Suprapubic skin (tissue), 4 donors: ENCODE results near the gene ALDH3B1. TPM values are rescaled to one million over a fixed set of nuclear protein-coding genes. Genes with fewer than 3 reads are reported as not detected.

ENCODE experiments used
- DNase-seq, 2 donors: peaks; one replicate each; pipeline ENCODE4 v3.0.0-alpha.2; 2019; ENCODE audit warnings: low spot score in 2 of 2
- H3K27ac ChIP-seq: fragments of 200-600 bp; sonication (generic); one replicate; pipeline ENCODE4 v1.5.1; 2019
- H3K27me3 ChIP-seq: fragments of 200-600 bp; sonication (generic); one replicate; pipeline ENCODE4 v1.5.1; 2019
- H3K36me3 ChIP-seq: fragments of 200-600 bp; sonication (generic); one replicate; pipeline ENCODE4 v1.5.1; 2019
- H3K4me1 ChIP-seq: fragments of 200-600 bp; sonication (generic); one replicate; pipeline ENCODE4 v1.5.1; 2019
- H3K4me3 ChIP-seq: fragments of 200-600 bp; sonication (generic); one replicate; pipeline ENCODE4 v1.5.1; 2019; ENCODE audit warnings: mild to moderate bottlenecking
- H3K9me3 ChIP-seq: fragments of 200-600 bp; sonication (generic); one replicate; pipeline ENCODE4 v1.5.1; 2019
- EP300 ChIP-seq: sonication (generic); formaldehyde crosslinking; IDR thresholded peaks from one replicate; pipeline ENCODE4 v1.6.1; 2017; ENCODE audit warnings: antibody characterized with exemption
- POLR2A ChIP-seq, 2 donors: fragments of 450-650 bp; IDR thresholded peaks; one replicate each; pipeline ENCODE4 v1.6.1; 2017; ENCODE audit warnings: antibody characterized with exemption in 2 of 2, mild to moderate bottlenecking in 2 of 2, moderate library complexity in 2 of 2
- POLR2AphosphoS5 ChIP-seq, 3 donors: sonication (generic); formaldehyde crosslinking; IDR thresholded peaks; one replicate each; pipeline ENCODE4 v1.6.1; 2017; ENCODE audit warnings: antibody characterized with exemption in 3 of 3
- WGBS: methylation state at CpG from one replicate; pipeline ENCODE4 v1.1.5; 2018; 5-methylcytosine and 5-hydroxymethylcytosine counted together
- total RNA-seq, 4 donors: library from RNA; depleted of rRNA; stranded (reverse); fragments of >200 nt; gene quantifications; one replicate each; pipeline ENCODE4 v1.1.0, GENCODE V29; 2016
- TF ChIP-seq, protein P1 (sequence below), 2 donors: fragments of 200-600 bp in 1 of 2; fragments of 450-650 bp in 1 of 2; sonication (generic) in 1 of 2; IDR thresholded peaks; one replicate each; pipeline ENCODE4 v1.5.1; 2016 to 2019; ENCODE audit warnings: antibody characterized with exemption in 2 of 2, mild to moderate bottlenecking in 1 of 2, moderate library complexity in 1 of 2

ALDH3B1 gene
- total RNA-seq, 4 donors from 2014 or later = 3.2 to 6.4 (median 5.9) TPM

DNA sequence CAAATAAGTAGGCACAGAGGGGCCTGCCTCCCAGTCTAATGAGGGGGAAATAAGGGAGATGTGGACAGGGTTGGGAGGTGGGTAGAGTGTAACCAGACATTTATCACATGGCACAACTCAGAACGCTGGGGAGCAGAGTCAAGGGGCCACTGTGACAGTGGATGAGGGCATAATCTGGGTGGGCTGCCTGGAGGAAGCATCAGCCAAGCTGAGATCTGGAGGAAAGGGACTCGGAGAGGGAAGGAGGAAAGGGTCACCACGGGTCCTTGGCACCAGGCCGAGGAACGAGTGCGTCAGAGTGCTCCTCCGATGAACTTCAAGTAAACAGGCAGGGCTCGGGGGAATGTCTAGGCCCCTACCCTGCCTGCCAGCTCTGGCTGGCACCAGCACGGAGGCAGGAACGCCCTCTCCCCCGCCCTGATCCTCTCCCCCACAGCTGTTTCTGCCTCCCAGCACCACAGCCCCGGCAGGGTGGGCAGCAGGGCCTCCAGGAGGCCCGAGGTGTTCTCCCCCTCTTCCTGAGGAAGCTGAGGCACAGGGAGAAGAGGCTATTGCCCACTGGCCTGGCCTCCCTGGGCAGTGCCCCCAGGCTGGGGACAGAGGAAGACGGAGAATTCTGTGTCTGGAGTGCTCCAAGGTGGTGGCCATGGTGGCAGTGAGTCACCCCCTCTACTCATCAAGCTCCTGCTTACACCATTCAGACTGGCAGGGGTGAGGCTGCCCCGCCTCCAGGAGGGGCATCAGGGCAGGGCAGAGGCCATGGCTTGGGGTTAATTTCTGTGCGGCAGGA, 4.2 kb downstream of the ALDH3B1 start:
- H3K4me3 ChIP-seq = no peak overlapping the region
- no peaks in the 10 kb centered on the region for H3K36me3 ChIP-seq
- H3K27me3 ChIP-seq = no peaks in the 10 kb centered on the region
- DNase-seq = no peak
- H3K9me3 ChIP-seq = no peaks in the 10 kb centered on the region
- TF ChIP-seq EP300 (no peak), POLR2AphosphoS5 (IDR thresholded peaks at IDR 0.05) (no peak), POLR2A (IDR thresholded peaks at IDR 0.05) (no peak)
- TF ChIP-seq, protein P1, sequence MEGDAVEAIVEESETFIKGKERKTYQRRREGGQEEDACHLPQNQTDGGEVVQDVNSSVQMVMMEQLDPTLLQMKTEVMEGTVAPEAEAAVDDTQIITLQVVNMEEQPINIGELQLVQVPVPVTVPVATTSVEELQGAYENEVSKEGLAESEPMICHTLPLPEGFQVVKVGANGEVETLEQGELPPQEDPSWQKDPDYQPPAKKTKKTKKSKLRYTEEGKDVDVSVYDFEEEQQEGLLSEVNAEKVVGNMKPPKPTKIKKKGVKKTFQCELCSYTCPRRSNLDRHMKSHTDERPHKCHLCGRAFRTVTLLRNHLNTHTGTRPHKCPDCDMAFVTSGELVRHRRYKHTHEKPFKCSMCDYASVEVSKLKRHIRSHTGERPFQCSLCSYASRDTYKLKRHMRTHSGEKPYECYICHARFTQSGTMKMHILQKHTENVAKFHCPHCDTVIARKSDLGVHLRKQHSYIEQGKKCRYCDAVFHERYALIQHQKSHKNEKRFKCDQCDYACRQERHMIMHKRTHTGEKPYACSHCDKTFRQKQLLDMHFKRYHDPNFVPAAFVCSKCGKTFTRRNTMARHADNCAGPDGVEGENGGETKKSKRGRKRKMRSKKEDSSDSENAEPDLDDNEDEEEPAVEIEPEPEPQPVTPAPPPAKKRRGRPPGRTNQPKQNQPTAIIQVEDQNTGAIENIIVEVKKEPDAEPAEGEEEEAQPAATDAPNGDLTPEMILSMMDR (IDR thresholded peaks at IDR 0.05) = no peak
- peak overlapping the region; percentile 19 for H3K27ac ChIP-seq
- WGBS = 22% methylated on average over 11 of the region's 16 CpGs
- peaks cover 68% of the 10 kb centered on the region for H3K4me1 ChIP-seq

DNA sequence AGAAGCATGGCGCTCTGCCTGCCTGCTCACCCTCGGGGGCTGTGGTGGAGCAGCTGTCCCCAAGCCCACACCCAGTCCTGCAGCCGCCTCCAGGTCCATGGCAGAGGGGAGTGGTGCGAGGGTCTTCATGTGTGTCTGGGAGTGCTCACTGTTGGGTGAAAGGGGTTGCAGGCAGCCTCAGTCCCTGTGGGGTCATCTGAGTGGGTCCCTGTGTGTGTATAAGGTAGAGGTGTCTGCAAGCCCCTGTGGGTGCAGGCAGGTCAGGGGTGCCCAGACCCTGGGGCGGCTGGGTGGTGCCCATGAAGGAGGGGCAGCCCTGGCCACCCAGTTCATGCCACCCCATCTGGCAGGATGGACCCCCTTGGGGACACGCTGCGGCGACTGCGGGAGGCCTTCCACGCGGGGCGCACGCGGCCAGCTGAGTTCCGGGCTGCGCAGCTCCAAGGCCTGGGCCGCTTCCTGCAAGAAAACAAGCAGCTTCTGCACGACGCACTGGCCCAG, 4.9 kb downstream of the ALDH3B1 start:
- Histone ChIP-seq H3K4me1 (peaks cover 66% of the 10 kb centered on the region), H3K9me3 (no peaks in the 10 kb centered on the region), H3K27me3 (no peaks in the 10 kb centered on the region), H3K4me3 (no peak overlapping the region), H3K36me3 (no peaks in the 10 kb centered on the region), H3K27ac (peak overlapping the region; percentile 19)
- no peak for TF ChIP-seq POLR2A (IDR thresholded peaks at IDR 0.05)
- TF ChIP-seq, protein P1 (IDR thresholded peaks at IDR 0.05) = no peak
- TF ChIP-seq EP300 = no peak
- WGBS = 31% methylated on average over 4 of the region's 19 CpGs
- DNase-seq = no peak

DNA sequence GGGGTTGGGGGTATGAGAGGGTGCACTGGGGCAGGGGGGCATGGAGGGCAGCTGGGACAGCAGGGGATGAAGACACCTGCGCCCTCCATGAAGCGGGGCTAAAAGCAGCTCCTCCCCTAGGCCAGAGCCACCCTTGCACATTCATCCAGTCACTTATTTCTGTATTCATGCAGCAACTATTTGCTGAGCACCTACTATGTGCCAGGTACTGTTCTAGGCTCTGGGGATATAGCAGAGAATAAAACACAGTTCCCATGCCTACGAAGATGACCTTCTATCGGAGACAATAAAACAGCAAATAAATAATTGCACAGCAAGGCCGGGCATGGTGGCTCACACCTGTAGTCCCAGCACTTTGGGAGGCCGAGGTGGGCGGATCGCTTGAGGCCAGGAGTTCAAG, 5.3 kb downstream of the ALDH3B1 start:
- Histone ChIP-seq H3K27ac (no peak overlapping the region), H3K27me3 (no peaks in the 10 kb centered on the region), H3K4me3 (no peak overlapping the region), H3K4me1 (peaks cover 62% of the 10 kb centered on the region), H3K36me3 (no peaks in the 10 kb centered on the region), H3K9me3 (no peaks in the 10 kb centered on the region)
- 100% methylated on average over 7 of the region's 8 CpGs for WGBS
- TF ChIP-seq, protein P1 (IDR thresholded peaks at IDR 0.05) = no peak
- TF ChIP-seq EP300 (no peak), POLR2AphosphoS5 (IDR thresholded peaks at IDR 0.05) (no peak), POLR2A (IDR thresholded peaks at IDR 0.05) (no peak)
- DNase-seq = no peak

DNA sequence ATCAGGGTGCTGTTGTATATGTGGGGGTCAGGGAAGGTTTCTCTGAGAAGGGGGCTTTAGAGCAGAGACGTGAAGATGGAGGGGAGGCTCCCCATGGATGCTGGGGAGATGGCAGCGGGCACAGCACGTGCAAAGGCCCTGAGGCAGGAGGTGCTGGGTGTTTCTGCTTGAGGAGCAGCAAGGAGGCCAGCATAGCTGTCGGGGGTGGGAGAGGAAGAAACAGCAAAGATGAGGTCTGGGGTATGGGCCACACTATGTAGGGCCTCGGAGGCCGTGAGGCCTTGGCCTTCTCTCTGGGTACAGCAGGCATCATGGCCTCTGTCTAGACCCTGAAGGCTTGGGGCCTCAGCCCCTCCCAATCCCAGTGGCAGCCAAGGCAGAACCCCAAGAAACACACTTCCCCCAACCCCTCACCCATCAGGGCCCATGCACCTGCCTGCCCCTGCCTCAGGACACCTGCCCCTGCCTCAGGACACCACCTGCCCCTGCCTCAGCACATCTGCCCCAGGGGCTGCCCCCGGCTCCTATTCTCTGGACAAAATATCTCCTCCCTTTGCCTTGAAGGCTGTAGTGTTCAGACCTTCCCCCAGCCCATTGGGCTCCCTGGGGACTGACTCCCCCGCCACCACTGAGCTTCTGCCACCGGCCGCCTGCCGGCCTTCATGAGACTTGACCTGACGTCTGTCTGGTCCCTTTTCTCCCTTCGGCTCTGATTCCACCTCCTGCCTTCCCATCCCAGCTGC, 6.2 kb downstream of the ALDH3B1 start:
- Histone ChIP-seq H3K4me3 (no peak overlapping the region), H3K36me3 (no peaks in the 10 kb centered on the region), H3K27ac (no peak overlapping the region), H3K9me3 (no peaks in the 10 kb centered on the region), H3K27me3 (no peaks in the 10 kb centered on the region), H3K4me1 (peaks cover 54% of the 10 kb centered on the region)
- 61% methylated on average over 10 of the region's 13 CpGs for WGBS
- no peak for DNase-seq
- TF ChIP-seq, protein P1 (IDR thresholded peaks at IDR 0.05) = no peak
- TF ChIP-seq EP300 = no peak
- no peak for TF ChIP-seq POLR2AphosphoS5 (IDR thresholded peaks at IDR 0.05)
